ENCODE results near the gene ZNF74.

ZNF74 gene

DNA sequence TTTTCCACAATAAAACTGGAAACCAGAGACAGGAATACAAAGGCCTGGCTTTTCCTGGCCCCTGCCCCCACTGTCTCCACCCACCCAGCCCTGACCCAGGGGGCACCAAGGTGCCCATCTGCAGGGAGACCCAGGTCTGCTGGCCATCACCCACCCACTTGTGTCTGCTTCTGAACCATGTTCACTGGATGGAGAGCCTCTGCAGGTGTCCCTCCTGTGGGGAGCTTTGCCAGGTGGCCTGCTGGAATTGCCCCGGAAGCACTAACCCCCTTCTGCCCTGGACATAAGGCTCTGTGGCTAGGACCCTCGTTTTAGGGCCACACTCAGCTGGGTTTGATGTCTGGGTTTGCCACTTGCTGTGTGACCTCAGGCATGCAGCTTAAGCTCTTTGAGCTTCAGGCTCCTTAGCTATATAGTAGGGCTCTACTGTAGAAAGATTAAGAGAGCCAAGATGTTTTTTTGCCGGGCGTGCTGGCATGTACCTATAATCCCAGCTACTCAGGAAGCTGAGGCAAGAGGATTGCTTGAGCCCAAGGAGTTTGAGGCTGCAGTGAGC lies 39.8 kb downstream of the ZNF74 start:
- peak; percentile 59 for DNase-seq
- Histone ChIP-seq H3K4me3 (ENCODE audit: low read depth, low read length) (no peak overlapping the region), H3K36me3 (peaks cover 15% of the 10 kb centered on the region), H3K27me3 (ENCODE audit: insufficient read depth, low read depth, severe bottlenecking) (no peaks in the 10 kb centered on the region), H3K27ac (no peak overlapping the region), H3K9me3 (ENCODE audit: severe bottlenecking) (no peaks in the 10 kb centered on the region)
- TF ChIP-seq CTCF (IDR thresholded peaks at IDR 0.05; ENCODE audit: low read depth, low read length) = no peak

DNA sequence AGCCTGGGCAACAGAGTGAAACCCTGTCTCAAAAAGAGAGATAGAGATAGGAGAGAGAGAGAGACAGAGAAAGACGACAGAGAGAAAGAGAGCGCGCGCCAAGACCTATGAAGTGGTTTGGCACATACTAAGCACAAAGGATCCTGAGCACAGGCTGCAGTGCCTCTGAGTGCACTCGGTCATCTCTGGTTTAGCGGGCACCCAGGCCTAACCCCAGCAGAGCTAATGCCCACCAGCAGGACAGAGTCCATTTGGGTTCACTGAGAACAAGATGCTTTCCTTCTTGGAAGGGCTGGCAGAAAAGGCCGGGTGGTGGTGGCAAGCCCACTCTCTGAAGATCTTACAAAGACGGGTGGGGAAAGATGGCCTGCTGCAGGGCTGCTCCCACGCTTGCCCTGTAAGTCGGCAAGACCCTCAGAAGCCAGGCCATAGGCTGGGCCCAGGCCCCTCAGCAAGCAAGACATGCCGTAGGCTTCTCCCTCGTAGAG lies 40.4 kb downstream of the ZNF74 start:
- no peak for DNase-seq
- Histone ChIP-seq H3K4me3 (ENCODE audit: low read depth, low read length) (no peak overlapping the region), H3K27ac (no peak overlapping the region), H3K9me3 (ENCODE audit: severe bottlenecking) (no peaks in the 10 kb centered on the region), H3K27me3 (ENCODE audit: insufficient read depth, low read depth, severe bottlenecking) (no peaks in the 10 kb centered on the region), H3K36me3 (peaks cover 12% of the 10 kb centered on the region)
- no peak for TF ChIP-seq CTCF (IDR thresholded peaks at IDR 0.05; ENCODE audit: low read depth, low read length)

GRCh38 chr22:20434773-20435172 lies 40.8 kb downstream of the ZNF74 start:
- H3K36me3 ChIP-seq = peaks cover 8% of the 10 kb centered on the region
- no peak overlapping the region for H3K4me3 ChIP-seq (ENCODE audit: low read depth, low read length)
- no peak for TF ChIP-seq CTCF (IDR thresholded peaks at IDR 0.05; ENCODE audit: low read depth, low read length)
- no peaks in the 10 kb centered on the region for H3K27me3 ChIP-seq (ENCODE audit: insufficient read depth, low read depth, severe bottlenecking)
- no peaks in the 10 kb centered on the region for H3K9me3 ChIP-seq (ENCODE audit: severe bottlenecking)
- no peak for DNase-seq
- H3K27ac ChIP-seq = no peak overlapping the region

DNA sequence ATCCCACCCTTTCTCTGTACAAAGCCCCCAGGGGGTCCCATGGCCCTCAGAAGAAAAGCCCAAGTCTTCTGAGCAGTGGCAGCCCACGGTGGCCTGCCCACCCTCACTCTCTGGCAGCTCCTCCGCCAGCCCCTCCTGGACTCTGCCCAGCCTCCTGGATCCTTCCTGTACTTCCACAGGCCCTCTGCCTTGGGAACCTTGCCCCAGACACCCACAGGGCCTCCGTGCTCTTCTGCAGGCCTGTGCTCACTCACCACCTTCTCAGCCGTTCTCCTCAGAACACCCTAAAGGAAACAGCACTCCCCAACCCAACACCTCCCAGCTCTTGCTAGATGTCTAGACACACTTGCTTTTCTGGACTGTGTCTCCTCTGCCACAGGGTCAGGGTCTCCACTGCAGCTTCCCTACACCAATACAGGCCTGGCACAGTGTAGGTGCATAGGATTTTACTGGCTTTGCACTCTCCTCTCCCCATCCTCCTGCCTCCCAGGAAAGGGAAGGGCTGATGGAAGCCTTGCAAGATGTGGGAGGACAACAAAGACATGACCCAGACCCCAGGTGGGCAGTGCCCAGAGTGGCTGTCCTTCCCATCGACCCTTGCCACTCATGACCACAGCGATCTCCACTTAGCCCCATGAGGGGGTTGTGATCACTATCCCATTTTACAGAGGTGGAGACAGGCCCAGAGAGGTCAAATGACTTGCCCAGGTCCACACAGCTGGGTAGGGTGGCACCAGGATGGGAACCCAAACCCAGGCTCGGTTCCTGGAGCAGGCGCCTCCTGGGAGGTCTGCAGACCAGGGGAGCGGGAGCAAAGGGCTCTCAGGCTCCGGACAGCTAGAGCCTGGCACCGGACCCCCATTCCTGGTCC lies 41.7 kb downstream of the ZNF74 start:
- Histone ChIP-seq H3K36me3 (no peaks in the 10 kb centered on the region), H3K27me3 (ENCODE audit: insufficient read depth, low read depth, severe bottlenecking) (no peaks in the 10 kb centered on the region), H3K27ac (no peak overlapping the region), H3K9me3 (ENCODE audit: severe bottlenecking) (no peaks in the 10 kb centered on the region), H3K4me3 (ENCODE audit: low read depth, low read length) (no peak overlapping the region; the same call in 1 of the 2 replicates)
- DNase-seq = no peak
- TF ChIP-seq CTCF (IDR thresholded peaks at IDR 0.05; ENCODE audit: low read depth, low read length) = no peak

- Histone ChIP-seq H3K9me3 (ENCODE audit: severe bottlenecking) (no peaks in the 10 kb centered on the region), H3K27ac (no peak overlapping the region), H3K4me3 (ENCODE audit: low read depth, low read length) (peak overlapping the region; percentile 66), H3K27me3 (ENCODE audit: insufficient read depth, low read depth, severe bottlenecking) (no peaks in the 10 kb centered on the region), H3K36me3 (no peaks in the 10 kb centered on the region)
- DNase-seq = peak; percentile 46
- no peak for TF ChIP-seq CTCF (IDR thresholded peaks at IDR 0.05; ENCODE audit: low read depth, low read length)
Observed at GRCh38 chr22:20436307-20436767, 42.4 kb downstream of the ZNF74 start.

All from WERI-Rb-1 (cell line).